Measurements from ENCODE around the gene ZNF839. TPM values are rescaled to one million over a fixed set of nuclear protein-coding genes. Genes with fewer than 3 reads are reported as not detected.
A peak's percentile ranks its signal among the peaks of the same experiment; 100 is the strongest.

ZNF839 gene
- total and polyA plus RNA-seq, 2 donors (not counting 1 experiment from before 2014, with no cell fraction given) = 6.6 to 8.8 TPM

GRCh38 chr14:102277874-102278630 lies 41.5 kb upstream of the ZNF839 start:
- Histone ChIP-seq H3K27ac (ENCODE audit: insufficient read depth, low read length) (no peak overlapping the region), H3K79me2 (ENCODE audit: control insufficient read depth, insufficient read depth, low read length) (no peaks in the 10 kb centered on the region), H3K4me2 (ENCODE audit: extremely low read depth, insufficient read depth, low read length) (no peak overlapping the region), H3K9me3 (ENCODE audit: control insufficient read depth, insufficient read depth, low read depth, low read length) (no peaks in the 10 kb centered on the region), H2AFZ (ENCODE audit: low read length) (no peak overlapping the region), H3K36me3 (ENCODE audit: control insufficient read depth, insufficient read depth, low read length) (no peaks in the 10 kb centered on the region), H3K9ac (ENCODE audit: insufficient read depth, low read length) (no peak overlapping the region), H3K4me3 (replicated peaks in 1 of 4; ENCODE audit: control extremely low read depth in 1 of 4, insufficient read depth in 1 of 4, low read depth in 3 of 4, low read length in 4 of 4) (no peak overlapping the region), H3K27me3 (ENCODE audit: control insufficient read depth, insufficient read depth, low read length) (no peaks in the 10 kb centered on the region), H4K20me1 (ENCODE audit: control insufficient read depth, extremely low read depth, insufficient read depth, low read length) (no peaks in the 10 kb centered on the region), H3K4me1 (ENCODE audit: control insufficient read depth, extremely low read depth, insufficient read depth, low read length) (peaks cover 9% of the 10 kb centered on the region)
- peak in 1 of 2 donors; percentile 24 for DNase-seq (ENCODE audit: low read depth in 2 of 2)
- TF ChIP-seq, protein P1, sequence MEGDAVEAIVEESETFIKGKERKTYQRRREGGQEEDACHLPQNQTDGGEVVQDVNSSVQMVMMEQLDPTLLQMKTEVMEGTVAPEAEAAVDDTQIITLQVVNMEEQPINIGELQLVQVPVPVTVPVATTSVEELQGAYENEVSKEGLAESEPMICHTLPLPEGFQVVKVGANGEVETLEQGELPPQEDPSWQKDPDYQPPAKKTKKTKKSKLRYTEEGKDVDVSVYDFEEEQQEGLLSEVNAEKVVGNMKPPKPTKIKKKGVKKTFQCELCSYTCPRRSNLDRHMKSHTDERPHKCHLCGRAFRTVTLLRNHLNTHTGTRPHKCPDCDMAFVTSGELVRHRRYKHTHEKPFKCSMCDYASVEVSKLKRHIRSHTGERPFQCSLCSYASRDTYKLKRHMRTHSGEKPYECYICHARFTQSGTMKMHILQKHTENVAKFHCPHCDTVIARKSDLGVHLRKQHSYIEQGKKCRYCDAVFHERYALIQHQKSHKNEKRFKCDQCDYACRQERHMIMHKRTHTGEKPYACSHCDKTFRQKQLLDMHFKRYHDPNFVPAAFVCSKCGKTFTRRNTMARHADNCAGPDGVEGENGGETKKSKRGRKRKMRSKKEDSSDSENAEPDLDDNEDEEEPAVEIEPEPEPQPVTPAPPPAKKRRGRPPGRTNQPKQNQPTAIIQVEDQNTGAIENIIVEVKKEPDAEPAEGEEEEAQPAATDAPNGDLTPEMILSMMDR (conservative IDR thresholded peaks at IDR 0.05 in 1 of 2, IDR thresholded peaks at IDR 0.05 in 1 of 2; ENCODE audit: low read depth in 1 of 2, low read length in 2 of 2) = no peak
- no peak for TF ChIP-seq EZH2 (IDR thresholded peaks at IDR 0.05; ENCODE audit: low read length, missing control alignments)

- Histone ChIP-seq H3K27ac (ENCODE audit: insufficient read depth, low read length) (no peak overlapping the region), H3K4me2 (ENCODE audit: extremely low read depth, insufficient read depth, low read length) (no peak overlapping the region), H3K4me3 (replicated peaks in 1 of 4; ENCODE audit: control extremely low read depth in 1 of 4, insufficient read depth in 1 of 4, low read depth in 3 of 4, low read length in 4 of 4) (no peak overlapping the region), H3K27me3 (ENCODE audit: control insufficient read depth, insufficient read depth, low read length) (no peaks in the 10 kb centered on the region), H3K9me3 (ENCODE audit: control insufficient read depth, insufficient read depth, low read depth, low read length) (no peaks in the 10 kb centered on the region), H3K79me2 (ENCODE audit: control insufficient read depth, insufficient read depth, low read length) (no peaks in the 10 kb centered on the region), H3K4me1 (ENCODE audit: control insufficient read depth, extremely low read depth, insufficient read depth, low read length) (peaks cover 9% of the 10 kb centered on the region), H3K36me3 (ENCODE audit: control insufficient read depth, insufficient read depth, low read length) (no peaks in the 10 kb centered on the region), H4K20me1 (ENCODE audit: control insufficient read depth, extremely low read depth, insufficient read depth, low read length) (no peaks in the 10 kb centered on the region), H2AFZ (ENCODE audit: low read length) (no peak overlapping the region), H3K9ac (ENCODE audit: insufficient read depth, low read length) (no peak overlapping the region)
- TF ChIP-seq EZH2 (IDR thresholded peaks at IDR 0.05; ENCODE audit: low read length, missing control alignments) = no peak
- TF ChIP-seq, protein P1 (conservative IDR thresholded peaks at IDR 0.05 in 1 of 2, IDR thresholded peaks at IDR 0.05 in 1 of 2; ENCODE audit: low read depth in 1 of 2, low read length in 2 of 2) = no peak
- DNase-seq (ENCODE audit: low read depth in 2 of 2) = no peak
These were observed 41.0 kb upstream of the ZNF839 start for GRCh38 chr14:102278631-102278935.

DNA sequence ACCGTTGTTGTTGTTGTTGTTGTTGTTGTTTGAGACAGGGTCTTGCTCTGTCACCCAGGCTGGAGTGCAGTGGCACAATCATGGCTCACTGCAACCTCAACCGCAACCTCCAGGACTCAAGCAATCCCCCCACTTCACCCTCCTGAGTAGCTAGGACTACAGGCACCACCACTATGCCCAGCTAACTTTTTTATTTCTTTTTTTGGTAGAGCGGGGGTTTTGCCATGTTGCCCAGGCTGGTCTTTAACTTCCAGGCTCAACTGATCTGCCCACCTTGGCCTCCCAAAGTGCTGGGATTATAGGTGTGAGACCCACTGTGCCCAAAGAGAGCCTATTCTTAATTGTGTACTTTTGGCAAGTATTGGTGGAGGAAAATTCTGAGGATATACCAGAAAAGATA lies 40.3 kb upstream of the ZNF839 start:
- H3K9ac ChIP-seq (ENCODE audit: insufficient read depth, low read length) = no peak overlapping the region
- H3K36me3 ChIP-seq (ENCODE audit: control insufficient read depth, insufficient read depth, low read length) = no peaks in the 10 kb centered on the region
- no peak overlapping the region for H2AFZ ChIP-seq (ENCODE audit: low read length)
- no peaks in the 10 kb centered on the region for H4K20me1 ChIP-seq (ENCODE audit: control insufficient read depth, extremely low read depth, insufficient read depth, low read length)
- no peak for DNase-seq (ENCODE audit: low read depth in 2 of 2)
- H3K27ac ChIP-seq (ENCODE audit: insufficient read depth, low read length) = peak overlapping the region; percentile 63
- no peaks in the 10 kb centered on the region for H3K79me2 ChIP-seq (ENCODE audit: control insufficient read depth, insufficient read depth, low read length)
- H3K4me3 ChIP-seq (replicated peaks in 1 of 4; ENCODE audit: control extremely low read depth in 1 of 4, insufficient read depth in 1 of 4, low read depth in 3 of 4, low read length in 4 of 4) = no peak overlapping the region
- peak overlapping the region; percentile 11 for H3K4me2 ChIP-seq (ENCODE audit: extremely low read depth, insufficient read depth, low read length)
- no peaks in the 10 kb centered on the region for H3K9me3 ChIP-seq (ENCODE audit: control insufficient read depth, insufficient read depth, low read depth, low read length)
- TF ChIP-seq, protein P1 (conservative IDR thresholded peaks at IDR 0.05 in 1 of 2, IDR thresholded peaks at IDR 0.05 in 1 of 2; ENCODE audit: low read depth in 1 of 2, low read length in 2 of 2) = no peak
- peaks cover 9% of the 10 kb centered on the region for H3K4me1 ChIP-seq (ENCODE audit: control insufficient read depth, extremely low read depth, insufficient read depth, low read length)
- H3K27me3 ChIP-seq (ENCODE audit: control insufficient read depth, insufficient read depth, low read length) = no peaks in the 10 kb centered on the region
